Smooth muscle cell (in vitro differentiated cells): ENCODE data around the gene RPL9. TPM values are rescaled to one million over a fixed set of nuclear protein-coding genes. Genes with fewer than 3 reads are reported as not detected.
A peak's percentile ranks its signal among the peaks of the same experiment; 100 is the strongest.

ENCODE experiments used
- DNase-seq: peaks from one replicate; lab custom pipeline; 2025; ENCODE audit not compliant: unreplicated experiment; lab: John Stamatoyannopoulos, UW
- H2AFZ ChIP-seq: fragments of 200-600 bp; sonication (generic); 2 replicates; pipeline ENCODE4 v1.6.0; 2016; ENCODE audit warnings: antibody characterized with exemption, low read depth, mild to moderate bottlenecking
- H3F3A ChIP-seq: fragments of 200-600 bp; sonication (generic); 2 replicates; pipeline ENCODE4 v1.6.0; 2017; ENCODE audit warnings: antibody characterized with exemption, low read depth
- H3K27ac ChIP-seq: fragments of 200-600 bp; sonication (generic); 2 replicates; pipeline ENCODE4 v1.5.1; 2016; ENCODE audit warnings: low read depth, mild to moderate bottlenecking
- H3K27me3 ChIP-seq: fragments of 200-600 bp; sonication (generic); 2 replicates; pipeline ENCODE4 v1.6.1; 2016; ENCODE audit warnings: low read depth, mild to moderate bottlenecking
- H3K36me3 ChIP-seq: fragments of 200-600 bp; sonication (generic); 2 replicates; pipeline ENCODE4 v1.5.1; 2016; ENCODE audit warnings: low read depth
- H3K4me1 ChIP-seq: fragments of 200-600 bp; sonication (generic); 2 replicates; pipeline ENCODE4 v1.5.1; 2016; ENCODE audit warnings: low read depth
- H3K4me2 ChIP-seq: fragments of 200-600 bp; sonication (generic); 2 replicates; pipeline ENCODE4 v1.6.0; 2016; ENCODE audit warnings: mild to moderate bottlenecking
- H3K4me3 ChIP-seq: fragments of 200-600 bp; sonication (generic); 2 replicates; pipeline ENCODE4 v1.5.1; 2016; ENCODE audit warnings: mild to moderate bottlenecking
- H3K79me2 ChIP-seq: fragments of 200-600 bp; sonication (generic); 2 replicates; pipeline ENCODE4 v1.6.0; 2016; ENCODE audit warnings: low read depth, mild to moderate bottlenecking
- H3K9ac ChIP-seq: fragments of 200-600 bp; sonication (generic); 2 replicates; pipeline ENCODE4 v1.6.0; 2016; ENCODE audit warnings: low read depth
- H3K9me3 ChIP-seq: fragments of 200-600 bp; sonication (generic); replicated peaks from 2 replicates; pipeline ENCODE4 v1.5.1; 2016; ENCODE audit warnings: low read depth
- H4K20me1 ChIP-seq: fragments of 200-600 bp; sonication (generic); 2 replicates; pipeline ENCODE4 v1.6.0; 2016; ENCODE audit warnings: low read depth
- CTCF ChIP-seq: fragments of 200-600 bp; sonication (generic); IDR thresholded peaks from 2 replicates; pipeline ENCODE4 v1.5.1; 2017; ENCODE audit warnings: borderline replicate concordance, mild to moderate bottlenecking, antibody characterized with exemption; ENCODE audit not compliant: insufficient read depth, poor library complexity, severe bottlenecking
- WGBS: methylation state at CpG from one replicate; pipeline ENCODE4 v1.1.7; 2016; ENCODE audit warnings: low lambda C conversion rate; 5-methylcytosine and 5-hydroxymethylcytosine counted together
- polyA plus RNA-seq: library from polyadenylated mRNA; unstranded; fragments of >200 nt; fragmentation: Nextera tagmentation; extraction: Ambion mirVana; gene quantifications from 2 replicates; pipeline ENCODE4 v1.2.1, GENCODE V29; 2016
- total RNA-seq: library from RNA; depleted of rRNA; stranded (reverse); fragments of >200 nt; gene quantifications from 2 replicates; pipeline ENCODE4 v1.2.3, GENCODE V29; 2014

The RPL9 gene
- total and polyA plus RNA-seq, 2 experiments from 2014 or later: 506 to 3,249 TPM

GRCh38 chr4:39469429-39470077, 10.8 kb upstream of the RPL9 start:
- peak; percentile 85 for TF ChIP-seq CTCF
- no peaks in the 10 kb centered on the region for H3K27me3 ChIP-seq
- no peak for DNase-seq
- WGBS: 70% methylated on average over 4 of the region's 4 CpGs
- no peak overlapping the region for H3K4me2 ChIP-seq
- no peaks in the 10 kb centered on the region for H3K4me1 ChIP-seq
- peaks cover 8% of the 10 kb centered on the region for H3F3A ChIP-seq
- H3K4me3 ChIP-seq: no peak overlapping the region
- H3K79me2 ChIP-seq: no peaks in the 10 kb centered on the region
- H3K9ac ChIP-seq: no peak overlapping the region
- peak overlapping the region; percentile 65 for H3K27ac ChIP-seq
- H3K36me3 ChIP-seq: no peaks in the 10 kb centered on the region
- H4K20me1 ChIP-seq: no peaks in the 10 kb centered on the region
- no peak overlapping the region for H2AFZ ChIP-seq
- H3K9me3 ChIP-seq: no peaks in the 10 kb centered on the region

DNA sequence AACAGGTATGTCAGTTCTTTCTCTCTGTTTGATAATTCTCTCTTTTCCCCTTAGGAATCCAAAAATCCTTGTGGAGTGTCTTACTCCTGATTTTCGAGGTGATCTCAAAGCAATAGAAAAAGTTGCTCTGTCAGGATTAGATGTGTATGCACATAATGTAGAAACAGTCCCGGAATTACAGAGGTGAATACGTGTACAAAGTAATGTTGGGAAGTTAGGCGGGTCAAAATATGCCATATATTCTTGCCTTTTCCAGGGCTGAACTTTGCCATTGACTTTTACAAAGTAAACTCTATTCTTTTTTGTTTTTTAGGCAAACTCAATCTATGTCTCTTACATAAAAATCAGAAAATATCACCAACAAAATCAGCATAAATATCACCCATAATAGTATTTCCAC, 8.7 kb upstream of the RPL9 start:
- no peaks in the 10 kb centered on the region for H3K79me2 ChIP-seq
- H3K4me3 ChIP-seq: no peak overlapping the region
- no peaks in the 10 kb centered on the region for H3K36me3 ChIP-seq
- no peak overlapping the region for H2AFZ ChIP-seq
- WGBS: 94% methylated on average over 4 of the region's 4 CpGs
- H3K4me2 ChIP-seq: no peak overlapping the region
- H3K4me1 ChIP-seq: no peaks in the 10 kb centered on the region
- TF ChIP-seq CTCF: no peak
- H3F3A ChIP-seq: peaks cover 8% of the 10 kb centered on the region
- H3K27me3 ChIP-seq: no peaks in the 10 kb centered on the region
- DNase-seq: no peak
- H4K20me1 ChIP-seq: no peaks in the 10 kb centered on the region
- no peaks in the 10 kb centered on the region for H3K9me3 ChIP-seq
- H3K27ac ChIP-seq: no peak overlapping the region
- H3K9ac ChIP-seq: no peak overlapping the region

- Histone ChIP-seq H3K79me2 (peaks cover 2% of the 10 kb centered on the region), H3K4me1 (no peaks in the 10 kb centered on the region), H3K27ac (no peak overlapping the region), H2AFZ (no peak overlapping the region), H3K36me3 (no peaks in the 10 kb centered on the region), H3K9me3 (no peaks in the 10 kb centered on the region), H3F3A (peaks cover 8% of the 10 kb centered on the region), H3K4me3 (no peak overlapping the region), H4K20me1 (no peaks in the 10 kb centered on the region), H3K9ac (no peak overlapping the region), H3K4me2 (no peak overlapping the region), H3K27me3 (no peaks in the 10 kb centered on the region)
- DNase-seq: no peak
- whole genome bisulfite sequencing: 57% methylated on average over 4 of the region's 4 CpGs
- TF ChIP-seq CTCF: no peak
Measured at GRCh38 chr4:39466747-39467146, 8.0 kb upstream of the RPL9 start.
